G401 (cell line): ENCODE data around the gene INHA. TPM values are rescaled to one million over a fixed set of nuclear protein-coding genes. Genes with fewer than 3 reads are reported as not detected.

Source experiments
- DNase-seq: peaks from one replicate; pipeline ENCODE4 v3.0.0-alpha.2; 2015; ENCODE audit warnings: low spot score
- in situ Hi-C: cut with HindIII; loops from 2 replicates; pipeline ENCODE4 v1.10.0; 2016; ENCODE audit warnings: low sequenced_read_pairs, mixed read lengths
- total RNA-seq: library from RNA; depleted of rRNA; stranded (reverse); fragments of >200 nt; shearing (Covaris generic); gene quantifications from 2 replicates; pipeline ENCODE4 v1.2.3, GENCODE V29; 2014

Gene INHA
- total RNA-seq, 1 experiment from 2014 or later, result 1.3 TPM

DNA sequence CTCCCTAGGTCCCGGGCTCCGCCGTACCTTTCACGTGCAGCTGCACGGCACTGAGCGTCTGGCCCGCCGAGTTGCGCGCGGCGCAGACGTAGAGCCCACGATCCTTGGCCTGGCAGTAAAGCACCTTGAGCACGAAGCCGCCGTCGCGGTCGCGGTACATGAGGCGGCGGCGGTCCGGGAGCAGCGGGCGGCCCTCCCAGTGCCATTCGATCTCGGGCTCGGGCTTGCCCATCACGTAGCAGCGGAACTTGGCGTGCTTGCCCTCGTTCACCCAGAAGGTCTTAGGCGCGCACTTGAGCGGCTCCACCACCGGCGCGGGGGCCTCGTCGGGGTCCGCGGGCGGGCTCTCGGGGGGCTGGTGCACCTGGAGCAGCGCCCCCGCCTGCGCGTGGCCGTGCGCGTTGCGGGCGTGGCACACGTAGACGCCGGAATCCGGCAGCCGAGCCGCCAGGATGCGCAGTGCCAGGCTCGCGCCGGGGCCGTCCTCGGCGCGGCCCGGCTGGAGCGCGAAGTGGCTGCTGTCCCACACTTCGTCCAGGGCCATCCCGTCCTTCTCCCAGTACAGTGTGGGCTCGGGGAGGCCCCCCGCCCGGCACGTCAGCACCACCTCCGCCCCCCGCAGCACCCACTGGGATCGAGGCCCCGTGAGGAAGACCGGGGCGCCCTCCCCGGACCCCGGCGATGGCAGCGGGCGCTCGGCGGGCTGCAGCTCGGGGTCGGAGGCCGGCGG, 1.8 kb upstream of the INHA start:
- in situ Hi-C loops, result no loop called here
- peak; percentile 46 for DNase-seq

DNA sequence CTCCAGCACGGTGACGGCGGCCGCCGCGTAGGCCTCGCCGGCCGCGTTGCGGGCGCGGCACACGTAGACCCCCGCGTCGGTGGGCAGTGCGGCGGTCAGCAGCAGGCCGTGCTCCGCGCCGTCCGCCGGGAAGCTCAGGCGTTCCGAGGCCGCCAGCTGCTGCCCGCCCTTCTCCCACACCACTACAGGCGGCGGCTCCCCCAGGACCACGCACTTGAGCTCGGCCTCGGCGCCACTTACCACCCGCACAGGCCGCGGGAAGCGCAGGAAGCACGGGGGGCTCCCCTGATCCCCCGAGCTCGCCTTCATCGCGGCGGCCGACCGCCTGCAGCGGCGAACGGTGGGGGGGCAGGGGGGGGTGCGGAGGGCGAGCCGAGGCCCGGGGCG, 1.2 kb upstream of the INHA start:
- in situ Hi-C loops, result no loop called here
- DNase-seq, result peak; percentile 17

DNA sequence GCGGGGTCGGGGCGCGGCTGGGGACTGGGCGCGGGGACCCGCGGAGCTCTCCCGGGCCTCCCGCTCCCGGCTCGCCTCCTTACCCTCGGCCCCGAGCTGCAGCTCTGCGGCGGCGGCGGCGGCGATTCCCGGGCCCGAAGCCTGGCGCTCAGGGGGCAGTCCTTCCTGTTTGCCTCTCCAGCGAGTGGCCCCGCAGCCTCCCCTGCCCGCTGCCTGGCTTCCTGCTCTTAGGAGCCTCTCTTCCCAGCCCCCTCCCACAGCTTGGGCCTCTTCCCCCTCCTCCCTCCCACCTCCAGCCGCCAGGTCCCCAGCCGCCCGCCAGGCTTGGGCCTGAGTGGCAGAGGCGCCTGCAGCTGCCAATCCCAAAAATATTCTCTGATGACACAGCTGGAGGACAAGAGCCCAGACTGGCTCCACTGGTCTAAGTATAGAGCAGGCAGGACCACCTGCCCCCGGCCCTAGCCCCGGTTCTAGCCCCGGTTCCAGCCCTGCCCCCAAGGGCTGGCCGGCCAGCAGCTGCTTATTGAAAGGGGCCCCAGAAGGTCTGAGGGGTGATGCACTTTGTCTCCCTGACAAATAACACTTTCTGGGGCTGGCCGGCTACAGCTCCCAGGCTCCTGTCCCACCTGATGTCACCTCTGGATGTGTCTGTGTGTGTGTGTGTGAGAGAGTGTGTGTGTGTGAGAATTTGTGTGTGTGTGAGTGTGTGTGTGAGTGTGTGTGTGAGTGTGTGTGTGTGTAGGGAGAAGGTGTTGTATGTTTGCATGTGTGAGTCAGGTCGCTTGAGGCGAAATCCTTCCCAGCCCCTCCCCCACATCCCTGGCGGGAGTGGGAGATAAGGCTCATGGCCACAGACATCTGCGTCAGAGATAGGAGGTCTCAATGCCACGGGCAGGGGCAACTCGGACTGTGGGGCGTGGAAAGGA, 536 bp upstream of the INHA start, which contains the start of gene OBSL1:
TSS of gene OBSL1 (minus strand) at position 229 of the 926 bp plus-strand sequence. CDS start 307 bp downstream, outside the sequence.
- peak; percentile 69 for DNase-seq
- in situ Hi-C loops, result no loop called here

DNA sequence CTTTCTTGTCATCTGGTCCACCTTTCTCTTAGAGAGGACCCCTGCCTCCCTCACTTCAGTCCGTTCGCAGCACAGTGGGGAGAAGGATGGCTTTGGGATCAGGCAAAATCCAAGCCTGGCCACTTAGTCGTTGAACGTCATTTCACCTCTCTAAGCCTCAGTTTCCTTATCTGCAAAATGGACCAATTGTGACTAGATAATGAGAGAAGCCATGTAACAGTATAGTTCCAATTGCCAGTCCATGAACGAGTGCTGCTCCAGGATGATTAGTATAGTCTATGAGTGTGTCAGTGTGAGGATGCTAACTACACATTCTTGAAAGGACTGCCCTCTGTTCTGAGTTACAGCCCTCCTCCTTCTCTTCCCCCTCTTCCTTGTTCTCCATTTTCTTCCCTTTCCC, 1.1 kb downstream of the INHA start:
- in situ Hi-C loops, result no loop called here
- no peak for DNase-seq

DNA sequence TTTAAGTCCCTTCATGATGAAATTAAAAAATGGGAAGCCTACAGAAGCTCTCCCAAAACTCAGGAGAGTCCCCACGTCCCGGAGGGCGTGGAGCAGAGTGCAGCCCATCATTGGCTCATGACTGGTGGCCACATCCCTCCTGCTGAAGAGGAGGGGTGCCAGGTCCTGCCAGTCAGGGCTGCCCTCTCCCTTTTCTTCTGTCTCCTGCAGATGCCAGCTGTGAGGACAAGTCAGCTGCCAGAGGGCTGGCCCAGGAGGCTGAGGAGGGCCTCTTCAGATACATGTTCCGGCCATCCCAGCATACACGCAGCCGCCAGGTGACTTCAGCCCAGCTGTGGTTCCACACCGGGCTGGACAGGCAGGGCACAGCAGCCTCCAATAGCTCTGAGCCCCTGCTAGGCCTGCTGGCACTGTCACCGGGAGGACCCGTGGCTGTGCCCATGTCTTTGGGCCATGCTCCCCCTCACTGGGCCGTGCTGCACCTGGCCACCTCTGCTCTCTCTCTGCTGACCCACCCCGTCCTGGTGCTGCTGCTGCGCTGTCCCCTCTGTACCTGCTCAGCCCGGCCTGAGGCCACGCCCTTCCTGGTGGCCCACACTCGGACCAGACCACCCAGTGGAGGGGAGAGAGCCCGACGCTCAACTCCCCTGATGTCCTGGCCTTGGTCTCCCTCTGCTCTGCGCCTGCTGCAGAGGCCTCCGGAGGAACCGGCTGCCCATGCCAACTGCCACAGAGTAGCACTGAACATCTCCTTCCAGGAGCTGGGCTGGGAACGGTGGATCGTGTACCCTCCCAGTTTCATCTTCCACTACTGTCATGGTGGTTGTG, 2.6 kb downstream of the INHA start:
- no peak for DNase-seq
- in situ Hi-C loops, result no loop called here

DNA sequence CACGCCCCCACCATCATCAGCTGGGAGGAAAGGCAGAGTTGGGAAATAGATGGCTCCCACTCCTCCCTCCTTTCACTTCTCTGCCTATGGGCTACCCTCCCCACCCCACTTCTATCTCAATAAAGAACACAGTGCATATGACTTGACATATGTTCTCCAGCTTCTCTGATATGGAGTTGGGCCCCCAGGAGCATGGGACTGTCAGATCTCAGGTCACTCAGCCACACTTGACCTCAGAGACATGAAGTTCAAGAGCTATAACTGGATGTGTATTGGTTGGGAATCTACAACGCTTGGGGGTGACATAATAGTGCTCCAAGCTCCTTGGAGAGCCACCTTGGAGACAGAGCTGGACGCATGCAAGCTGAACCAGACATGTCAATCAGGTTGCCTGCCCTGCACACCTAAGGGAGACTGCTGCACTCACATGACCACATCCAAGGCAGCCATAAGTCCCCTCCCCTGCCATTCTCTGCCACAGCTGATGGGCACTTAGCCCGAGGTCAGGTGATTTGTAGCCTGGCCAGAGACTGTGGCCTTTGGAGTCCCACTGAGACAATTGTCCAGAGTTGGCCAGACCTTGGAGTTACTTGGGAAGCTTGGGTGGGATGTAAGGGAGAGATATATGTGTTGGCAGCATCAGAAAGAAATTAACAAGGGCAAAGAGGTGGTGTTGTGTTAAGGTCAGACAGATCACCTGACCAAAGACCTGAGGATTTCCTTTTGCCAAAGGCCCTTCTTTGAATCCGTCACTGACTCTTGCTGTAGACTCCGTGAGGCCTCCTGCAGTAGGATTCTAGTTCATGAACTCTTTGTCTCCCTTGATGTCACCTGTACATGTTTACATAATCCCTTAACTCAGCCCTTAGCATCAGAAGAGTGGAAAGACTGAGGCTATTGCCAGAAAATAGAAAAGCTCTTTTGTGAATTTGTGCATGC, 3.7 kb downstream of the INHA start:
- in situ Hi-C loops, result no loop called here
- DNase-seq, result no peak

DNA sequence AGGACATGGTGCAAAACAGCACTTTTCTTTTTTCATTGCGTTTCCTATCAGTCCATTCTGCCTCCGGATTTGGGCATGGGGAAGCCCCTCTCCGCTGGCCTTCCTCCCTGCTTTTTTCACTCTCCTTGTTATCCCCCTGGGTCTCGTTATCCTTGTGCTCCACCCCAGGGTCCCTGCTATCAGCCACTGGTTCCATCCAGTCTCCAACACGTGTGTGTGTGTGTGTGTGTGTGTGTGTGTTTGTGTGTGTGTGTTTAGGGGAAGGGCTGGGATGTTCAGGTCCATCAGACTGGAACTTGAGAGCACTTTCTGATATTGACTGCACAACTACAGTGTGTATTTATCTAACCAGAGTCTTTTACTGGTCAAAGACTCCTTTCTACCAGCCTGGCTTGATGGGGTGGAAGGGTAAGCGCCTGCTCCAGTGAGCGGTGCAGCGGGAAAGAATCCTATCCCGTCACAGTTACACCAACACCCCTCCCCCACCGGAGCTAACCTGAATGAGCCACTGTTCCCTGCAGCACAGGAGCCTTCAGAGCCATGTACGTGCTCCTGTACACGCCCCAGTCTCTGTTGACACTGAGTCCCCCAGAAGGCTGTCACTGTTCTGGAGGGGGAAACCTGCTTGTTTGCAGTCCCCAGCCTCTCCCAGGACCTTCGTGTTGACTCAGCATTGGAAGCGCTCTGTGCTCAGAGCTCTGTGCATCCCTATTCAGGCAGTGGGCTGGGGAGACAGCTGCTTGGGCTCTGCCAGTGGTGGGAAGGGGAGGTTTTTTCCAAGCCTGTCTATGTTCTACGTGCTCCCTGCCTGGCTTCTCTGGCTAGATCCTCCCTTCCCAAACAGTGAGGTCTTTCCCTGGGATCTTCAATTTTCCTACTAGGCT, 4.6 kb downstream of the INHA start:
- in situ Hi-C loops, result no loop called here
- DNase-seq, result no peak

DNA sequence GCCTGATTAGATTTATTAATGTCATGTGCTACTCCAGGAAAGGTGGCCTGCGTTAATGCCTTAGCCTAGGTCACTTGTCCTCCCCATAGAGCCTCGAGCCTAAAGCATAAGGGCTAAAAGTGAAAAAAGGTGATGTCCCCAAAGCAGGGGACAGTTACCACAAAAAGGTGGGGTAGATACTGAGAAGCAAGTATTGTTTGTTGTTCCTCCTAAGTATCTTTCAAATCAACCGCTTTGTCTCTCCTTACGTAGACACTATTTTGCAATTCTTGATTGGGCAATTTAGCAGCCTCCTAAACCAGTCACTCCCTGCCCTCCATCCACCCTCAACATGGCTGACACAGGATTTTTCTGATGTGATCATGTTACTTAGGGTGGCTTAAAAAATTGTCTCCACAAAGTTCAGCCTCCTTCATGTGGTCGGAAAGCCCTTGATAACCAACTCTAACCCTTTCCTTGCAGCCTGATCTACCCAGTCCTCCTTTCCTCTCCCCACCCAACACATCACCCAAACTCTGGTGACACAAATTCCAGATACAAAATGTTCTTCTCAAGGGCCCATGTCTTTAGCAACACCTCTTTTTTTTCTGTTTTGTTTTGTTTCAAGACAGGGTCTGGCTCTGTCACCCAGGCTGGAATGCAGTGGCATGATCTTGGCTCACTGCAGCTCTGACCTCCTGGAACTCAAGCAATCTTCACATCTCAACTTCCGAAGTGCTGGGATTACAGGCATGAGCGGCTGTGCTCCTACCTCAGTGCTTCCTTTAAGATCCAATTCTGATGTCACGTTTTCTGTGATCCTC, 6.9 kb downstream of the INHA start:
- DNase-seq, result no peak
- in situ Hi-C loops, result no loop called here

DNA sequence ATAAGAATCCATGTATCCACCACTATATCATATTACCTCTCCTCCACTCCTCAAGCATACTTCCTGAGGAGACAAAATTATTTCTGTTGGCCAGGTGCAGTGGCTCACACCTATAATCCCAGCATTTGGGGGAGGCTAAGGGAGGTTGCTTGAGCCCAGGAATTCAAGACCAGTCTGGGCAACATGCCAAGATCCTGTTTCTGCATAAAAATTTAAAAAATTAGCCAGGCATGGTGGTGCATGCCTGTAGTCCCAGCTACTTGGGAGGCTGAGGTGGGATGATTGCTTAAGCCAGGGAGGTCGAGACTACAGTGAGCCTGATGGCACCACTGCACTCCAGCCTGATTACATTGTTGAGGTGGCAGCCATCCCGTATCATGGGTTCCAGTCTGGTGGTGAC, 9.2 kb downstream of the INHA start:
- DNase-seq, result no peak
- in situ Hi-C loops, result no loop called here

DNA sequence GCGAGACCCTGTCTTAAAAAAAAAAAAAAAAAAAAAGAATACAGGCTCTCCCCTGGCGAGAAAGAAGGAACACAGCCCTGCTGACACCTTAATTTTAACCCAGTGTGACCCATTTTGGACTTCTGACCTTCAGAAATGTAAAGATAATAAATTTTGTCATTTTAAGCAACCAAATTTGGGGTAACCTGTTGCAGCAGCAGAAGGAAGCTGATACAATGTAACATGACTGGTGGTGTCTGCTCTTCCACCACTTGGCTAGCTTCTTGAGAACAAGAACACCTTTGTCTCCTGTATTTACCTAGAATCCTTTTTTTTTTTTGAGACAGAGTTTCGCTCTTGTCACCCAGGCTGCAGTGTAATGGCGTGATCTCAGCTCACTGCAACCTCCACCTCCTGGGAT, 19.0 kb downstream of the INHA start:
- DNase-seq, result no peak
- in situ Hi-C loops, result no loop called here

DNA sequence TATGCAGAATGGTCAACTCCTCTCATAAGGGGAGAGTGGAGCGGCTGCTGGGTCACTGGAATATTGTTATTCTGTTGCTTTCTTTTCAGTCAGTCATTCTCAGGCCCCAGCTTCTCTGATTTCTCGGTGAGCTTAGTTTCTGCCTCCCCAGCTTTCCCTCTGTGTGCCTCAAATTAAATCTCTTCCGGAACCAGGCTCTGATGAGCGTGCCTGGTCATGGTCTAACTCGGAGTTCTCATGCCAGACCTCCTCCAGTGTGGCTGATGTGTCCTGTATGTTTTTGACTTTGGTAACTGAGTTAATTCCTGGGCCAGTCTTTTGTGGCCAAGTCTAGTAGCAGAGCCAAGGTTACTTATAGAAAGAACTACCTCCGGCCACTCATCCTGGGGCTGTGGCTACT, 20.6 kb downstream of the INHA start:
- DNase-seq, result no peak
- in situ Hi-C loops, result no loop called here

DNA sequence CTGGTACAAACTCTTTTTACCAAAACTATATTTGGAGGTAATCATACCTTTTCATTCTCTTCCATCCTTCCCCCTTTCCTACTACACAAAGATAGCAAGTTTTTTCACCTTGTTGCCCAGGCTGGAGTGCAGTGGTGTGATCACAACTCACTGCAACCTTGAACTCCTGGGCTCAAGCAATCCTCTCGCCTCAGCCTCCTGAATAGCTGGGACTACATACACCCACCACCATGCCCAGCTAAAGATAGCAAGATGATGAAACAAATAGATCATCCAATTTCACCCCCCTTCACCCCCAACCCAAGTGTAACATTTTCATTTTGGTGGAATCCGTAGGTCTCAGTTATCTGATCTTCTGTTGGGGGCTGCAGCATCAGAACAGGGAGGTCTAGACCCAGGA, 21.0 kb downstream of the INHA start:
- no peak for DNase-seq
- in situ Hi-C loops, result no loop called here

DNA sequence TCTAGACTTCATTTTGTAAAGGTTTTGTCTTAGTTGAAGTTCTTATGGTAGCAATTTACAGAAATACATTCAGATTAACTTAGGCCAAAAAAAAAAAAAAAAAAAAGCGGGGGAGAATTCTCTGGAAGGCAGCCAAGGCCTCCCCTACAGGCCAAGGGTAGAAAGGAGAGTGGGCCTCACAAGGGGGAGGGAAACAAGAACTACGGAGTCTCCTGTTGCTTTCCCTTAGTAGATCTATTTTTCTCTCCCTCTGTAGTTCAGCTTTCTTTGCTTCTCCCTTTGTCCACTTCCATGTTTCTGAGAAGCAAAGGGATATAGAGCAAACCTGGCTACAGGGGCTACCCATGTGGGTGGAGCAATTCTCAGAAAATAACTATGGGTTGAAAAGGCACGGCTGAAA, 23.1 kb downstream of the INHA start:
- in situ Hi-C loops, result no loop called here
- no peak for DNase-seq

DNA sequence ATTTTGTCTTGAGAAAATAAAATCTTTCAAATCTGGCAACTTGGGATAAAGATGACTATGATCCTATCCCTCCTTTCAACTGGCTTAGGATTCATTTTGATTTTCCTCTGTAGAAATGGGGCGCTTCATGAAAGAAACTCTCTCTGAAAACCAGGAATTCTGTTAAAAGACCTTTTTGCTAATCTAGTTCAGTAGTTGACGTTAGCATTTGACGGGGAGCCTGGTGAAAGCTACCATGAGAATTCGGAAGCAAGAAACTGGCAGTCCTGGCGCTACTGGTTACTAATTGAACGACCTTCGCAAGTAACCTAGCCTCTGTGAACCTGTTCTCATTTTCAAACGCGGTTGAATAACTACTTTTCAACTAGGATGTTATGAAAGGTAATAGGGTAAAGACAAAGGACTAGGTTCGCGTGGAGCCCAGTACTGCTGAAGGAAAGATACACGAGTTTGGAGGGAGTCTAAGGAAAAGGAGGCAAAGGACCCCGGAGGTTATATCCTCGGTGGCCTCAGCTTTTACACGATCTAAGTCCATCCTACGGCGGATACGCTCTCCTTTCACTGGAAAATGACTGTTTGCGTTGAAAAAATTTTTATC, 24.9 kb downstream of the INHA start:
- no peak for DNase-seq
- in situ Hi-C loops, result no loop called here

DNA sequence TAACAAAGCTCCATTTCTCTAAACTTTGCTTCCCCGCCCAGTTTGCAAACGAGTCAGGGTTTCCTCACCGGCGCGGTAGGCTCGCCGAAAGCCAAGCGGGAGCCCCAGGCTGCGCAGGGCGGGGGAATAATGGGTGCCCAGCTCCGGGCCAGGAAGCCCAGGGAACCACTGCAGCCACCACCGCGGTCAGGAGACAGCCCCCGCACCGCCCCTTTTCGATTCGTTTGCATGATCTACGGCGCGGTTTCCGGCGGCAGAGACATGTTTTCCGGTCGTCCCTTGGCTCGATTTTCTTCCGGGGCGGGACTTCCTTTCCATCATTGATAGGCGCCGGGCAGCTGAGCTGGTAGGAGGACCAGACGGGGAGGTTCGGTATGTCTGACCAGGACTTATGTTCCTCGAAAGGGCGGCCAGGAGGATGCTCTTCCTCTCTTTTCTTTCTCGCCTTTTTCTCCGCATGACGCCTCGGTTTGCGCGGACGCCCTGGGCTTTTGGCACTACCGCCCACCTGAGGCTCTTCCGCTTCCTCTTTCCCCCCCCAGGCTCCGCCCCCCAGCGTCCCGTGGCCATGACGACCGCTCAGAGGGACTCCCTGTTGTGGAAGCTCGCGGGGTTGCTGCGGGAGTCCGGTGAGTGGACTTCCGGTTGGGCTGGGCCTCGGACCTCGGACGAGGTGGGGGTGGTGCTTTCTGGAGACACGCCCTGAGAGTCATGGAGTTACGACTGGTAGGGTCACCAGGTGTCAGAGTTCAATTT, 25.6 kb downstream of the INHA start, which contains the start of gene STK11IP:
TSS of gene STK11IP (plus strand) at position 306 of the 756 bp plus-strand sequence. CDS start at position 569, 263 bp downstream.
- peak; percentile 96 for DNase-seq
- in situ Hi-C loops, result no loop called here
